Subcutaneous adipose tissue (tissue), 4 donors: ENCODE measurements around the gene DPP9. TPM values are rescaled to one million over a fixed set of nuclear protein-coding genes. Genes with fewer than 3 reads are reported as not detected.

Experiments
- CTCF ChIP-seq: fragments of 450-650 bp; IDR thresholded peaks from one replicate; pipeline ENCODE4 v1.5.1; 2016; ENCODE audit warnings: low read depth, mild to moderate bottlenecking, control low read depth, antibody characterized with exemption, moderate library complexity
- total RNA-seq, 4 donors: library from RNA; depleted of rRNA; stranded (reverse); fragments of >200 nt; gene quantifications; one replicate each; pipeline ENCODE4 v1.1.0, GENCODE V29; 2016

DPP9 gene
- total RNA-seq, 4 donors from 2014 or later: 31.1 to 109 (median 48.6) TPM

GRCh38 chr19:4694211-4694987 lies 29.2 kb downstream of the DPP9 start:
- TF ChIP-seq CTCF: no peak

- TF ChIP-seq CTCF: no peak
These were observed 30.0 kb downstream of the DPP9 start for GRCh38 chr19:4693471-4694121.

- no peak for TF ChIP-seq CTCF
These were observed 30.6 kb downstream of the DPP9 start for GRCh38 chr19:4693078-4693350.

- TF ChIP-seq CTCF: no peak
These were observed 31.2 kb downstream of the DPP9 start for GRCh38 chr19:4692251-4693077.

- no peak for TF ChIP-seq CTCF
These were observed 32.3 kb downstream of the DPP9 start for GRCh38 chr19:4691373-4691772.

GRCh38 chr19:4690361-4690760 lies 33.3 kb downstream of the DPP9 start:
- no peak for TF ChIP-seq CTCF

GRCh38 chr19:4689403-4689802 lies 34.2 kb downstream of the DPP9 start:
- no peak for TF ChIP-seq CTCF
